Trophoblast cell (in vitro differentiated cells and primary cell): Measurements from ENCODE around the gene SHFL.

Source experiments
- DNase-seq, 2 donors: peaks; one replicate each; pipeline ENCODE4 v3.0.0-alpha.2; 2016
- H2AFZ ChIP-seq: 2 replicates; pipeline ENCODE4 v1.6.1; 2013; ENCODE audit warnings: low read length, moderate library complexity, mild to moderate bottlenecking; ENCODE audit not compliant: insufficient read depth, poor library complexity
- H2AK5ac ChIP-seq: 2 replicates; pipeline ENCODE4 v1.6.1; 2013; ENCODE audit warnings: mild to moderate bottlenecking, low read length
- H2BK120ac ChIP-seq: 2 replicates; pipeline ENCODE4 v1.6.1; 2013; ENCODE audit warnings: low read length, mild to moderate bottlenecking, moderate library complexity; ENCODE audit not compliant: insufficient read depth, poor library complexity
- H2BK12ac ChIP-seq: 2 replicates; pipeline ENCODE4 v1.6.1; 2013; ENCODE audit warnings: mild to moderate bottlenecking, low read length, moderate library complexity
- H2BK5ac ChIP-seq: 2 replicates; pipeline ENCODE4 v1.6.1; 2013; ENCODE audit warnings: low read length, low read depth, moderate library complexity, mild to moderate bottlenecking; ENCODE audit not compliant: poor library complexity
- H3K14ac ChIP-seq: 2 replicates; pipeline ENCODE4 v1.6.1; 2013; ENCODE audit warnings: mild to moderate bottlenecking, low read length
- H3K18ac ChIP-seq: 2 replicates; pipeline ENCODE4 v1.6.1; 2013; ENCODE audit warnings: mild to moderate bottlenecking, low read length
- H3K23ac ChIP-seq: 2 replicates; pipeline ENCODE4 v1.6.1; 2013; ENCODE audit warnings: low read length
- H3K27ac ChIP-seq: 2 replicates; pipeline ENCODE4 v1.5.1; 2013; ENCODE audit warnings: low read depth, mild to moderate bottlenecking, inconsistent platforms, low read length, moderate library complexity
- H3K27me3 ChIP-seq: 2 replicates; pipeline ENCODE4 v1.6.1; 2013; ENCODE audit warnings: inconsistent platforms, mild to moderate bottlenecking, low read length, moderate library complexity; ENCODE audit not compliant: insufficient read depth
- H3K36me3 ChIP-seq, 2 experiments: 1 replicate in 1 of 2; 2 replicates in 1 of 2; pipeline ENCODE4 v1.6.1; 2013; ENCODE audit warnings: low read length in 2 of 2, mild to moderate bottlenecking in 2 of 2, moderate library complexity in 1 of 2; ENCODE audit not compliant: insufficient read depth in 2 of 2, control insufficient read depth in 1 of 2
- H3K4ac ChIP-seq: 2 replicates; pipeline ENCODE4 v1.6.1; 2013; ENCODE audit warnings: low read depth, mild to moderate bottlenecking, low read length, moderate library complexity
- H3K4me1 ChIP-seq, 2 experiments: 1 replicate in 1 of 2; 2 replicates in 1 of 2; pipeline ENCODE4 v1.6.1; 2013; ENCODE audit warnings: low read length in 2 of 2, mild to moderate bottlenecking in 2 of 2, moderate library complexity in 1 of 2; ENCODE audit not compliant: insufficient read depth in 2 of 2, control insufficient read depth in 1 of 2
- H3K4me2 ChIP-seq: 2 replicates; pipeline ENCODE4 v1.6.1; 2013; ENCODE audit warnings: inconsistent platforms, mild to moderate bottlenecking, low read length, moderate library complexity
- H3K4me3 ChIP-seq: 2 replicates; pipeline ENCODE4 v1.5.1; 2013; ENCODE audit warnings: mild to moderate bottlenecking, low read depth, low read length, inconsistent platforms
- H3K79me1 ChIP-seq: one replicate; pipeline ENCODE4 v1.6.1; 2013; ENCODE audit warnings: low read length
- H3K79me2 ChIP-seq: 2 replicates; pipeline ENCODE4 v1.6.1; 2013; ENCODE audit warnings: low read length, mild to moderate bottlenecking; ENCODE audit not compliant: control insufficient read depth, insufficient read depth, poor library complexity
- H3K9ac ChIP-seq: 2 replicates; pipeline ENCODE4 v1.6.1; 2013; ENCODE audit warnings: mild to moderate bottlenecking, low read length
- H3K9me3 ChIP-seq: 2 replicates; pipeline ENCODE4 v1.6.1; 2013; ENCODE audit warnings: low read depth, mild to moderate bottlenecking, control low read depth, inconsistent platforms, low read length; ENCODE audit not compliant: insufficient read depth
- H4K12ac ChIP-seq: 2 replicates; pipeline ENCODE4 v1.6.1; 2013; ENCODE audit warnings: low read depth, mild to moderate bottlenecking, low read length, moderate library complexity
- H4K8ac ChIP-seq: 2 replicates; pipeline ENCODE4 v1.6.1; 2013; ENCODE audit warnings: low read depth, mild to moderate bottlenecking, low read length, moderate library complexity
- H4K91ac ChIP-seq: one replicate; pipeline ENCODE4 v1.6.1; 2013; ENCODE audit warnings: low read depth, mild to moderate bottlenecking, low read length, moderate library complexity
- WGBS: extraction: QIAGEN DNeasy Blood & Tissue Kit; methylation state at CpG from one replicate; pipeline ENCODE4 v1.1.7; 2013; ENCODE audit warnings: missing lambda C conversion rate; ENCODE audit not compliant: insufficient read length, insufficient coverage; ENCODE audit errors: extremely low coverage; 5-methylcytosine and 5-hydroxymethylcytosine counted together

SHFL gene

DNA sequence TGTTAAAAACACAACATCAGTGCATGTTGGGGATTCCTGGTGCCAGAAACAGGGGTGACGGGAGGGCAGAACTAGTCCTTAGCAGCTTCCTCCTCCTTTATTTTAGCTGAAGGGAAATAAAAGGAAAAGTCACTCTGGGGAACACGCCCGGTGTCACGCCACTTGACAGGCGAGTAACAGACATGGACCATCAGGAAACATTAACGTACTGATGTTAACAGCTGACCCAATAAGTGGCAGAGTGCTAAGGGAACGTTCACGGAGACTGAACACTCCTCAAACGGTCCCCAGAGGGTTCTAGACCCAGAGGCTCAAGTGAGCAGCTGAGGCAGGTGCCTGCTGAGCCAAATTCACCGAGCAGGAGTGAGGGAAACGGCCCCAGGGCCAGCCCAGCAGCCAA, 47.5 kb downstream of the SHFL start:
- no peak overlapping the region for H3K27ac ChIP-seq
- no peaks in the 10 kb centered on the region for H3K79me1 ChIP-seq
- no peak overlapping the region for H3K4me3 ChIP-seq
- H3K36me3 ChIP-seq = peaks cover 70 to 80% of the 10 kb centered on the region in 2 experiments
- H2AFZ ChIP-seq = no peak overlapping the region
- no peak overlapping the region for H4K91ac ChIP-seq
- no peak overlapping the region for H3K4ac ChIP-seq
- no peaks in the 10 kb centered on the region for H3K27me3 ChIP-seq
- no CpG with 5 or more reads among the region's 11 CpGs for WGBS
- no peak overlapping the region for H3K4me2 ChIP-seq
- H4K8ac ChIP-seq = no peak overlapping the region
- no peak overlapping the region for H2BK12ac ChIP-seq
- no peak overlapping the region for H2AK5ac ChIP-seq
- H3K9me3 ChIP-seq = no peaks in the 10 kb centered on the region
- no peaks in the 10 kb centered on the region for H3K4me1 ChIP-seq
- H3K9ac ChIP-seq = no peak overlapping the region
- DNase-seq = no peak
- H4K12ac ChIP-seq = no peak overlapping the region
- H3K79me2 ChIP-seq = no peaks in the 10 kb centered on the region
- no peak overlapping the region for H3K14ac ChIP-seq
- H3K23ac ChIP-seq = no peak overlapping the region
- no peak overlapping the region for H2BK5ac ChIP-seq
- H2BK120ac ChIP-seq = no peak overlapping the region
- H3K18ac ChIP-seq = no peak overlapping the region

DNA sequence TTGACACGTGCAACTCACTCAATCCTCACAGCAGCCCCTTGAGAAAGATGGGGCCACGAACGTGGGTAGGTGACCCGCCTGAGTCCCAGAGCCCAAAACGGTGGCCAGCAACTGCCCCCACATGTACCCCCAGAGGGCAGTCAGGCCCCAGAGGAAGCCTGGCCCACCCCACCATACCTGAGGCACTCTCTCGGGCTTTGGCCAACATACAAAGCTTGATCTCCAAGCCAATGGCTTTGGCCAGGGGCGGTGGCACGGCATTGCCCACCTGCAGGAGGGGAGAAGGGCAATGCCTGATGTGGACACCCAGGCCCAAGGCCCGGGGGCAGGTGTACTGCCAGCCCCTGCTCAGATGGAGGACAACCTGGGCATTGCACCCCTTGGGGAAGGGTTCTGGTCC, 47.9 kb downstream of the SHFL start:
- Histone ChIP-seq H4K91ac (no peak overlapping the region), H3K18ac (no peak overlapping the region), H3K4me1 (no peaks in the 10 kb centered on the region), H2AFZ (no peak overlapping the region), H4K8ac (no peak overlapping the region), H4K12ac (no peak overlapping the region), H3K9me3 (no peaks in the 10 kb centered on the region), H3K79me1 (no peaks in the 10 kb centered on the region), H3K23ac (no peak overlapping the region), H3K27ac (no peak overlapping the region), H3K9ac (no peak overlapping the region), H3K14ac (no peak overlapping the region), H2BK5ac (no peak overlapping the region), H3K4me3 (no peak overlapping the region), H3K4ac (no peak overlapping the region), H2AK5ac (no peak overlapping the region), H3K4me2 (no peak overlapping the region), H3K79me2 (no peaks in the 10 kb centered on the region), H2BK120ac (no peak overlapping the region), H2BK12ac (no peak overlapping the region), H3K36me3 (peaks cover 74 to 80% of the 10 kb centered on the region in 2 experiments), H3K27me3 (no peaks in the 10 kb centered on the region)
- no peak for DNase-seq
- no CpG with 5 or more reads among the region's 9 CpGs for WGBS

DNA sequence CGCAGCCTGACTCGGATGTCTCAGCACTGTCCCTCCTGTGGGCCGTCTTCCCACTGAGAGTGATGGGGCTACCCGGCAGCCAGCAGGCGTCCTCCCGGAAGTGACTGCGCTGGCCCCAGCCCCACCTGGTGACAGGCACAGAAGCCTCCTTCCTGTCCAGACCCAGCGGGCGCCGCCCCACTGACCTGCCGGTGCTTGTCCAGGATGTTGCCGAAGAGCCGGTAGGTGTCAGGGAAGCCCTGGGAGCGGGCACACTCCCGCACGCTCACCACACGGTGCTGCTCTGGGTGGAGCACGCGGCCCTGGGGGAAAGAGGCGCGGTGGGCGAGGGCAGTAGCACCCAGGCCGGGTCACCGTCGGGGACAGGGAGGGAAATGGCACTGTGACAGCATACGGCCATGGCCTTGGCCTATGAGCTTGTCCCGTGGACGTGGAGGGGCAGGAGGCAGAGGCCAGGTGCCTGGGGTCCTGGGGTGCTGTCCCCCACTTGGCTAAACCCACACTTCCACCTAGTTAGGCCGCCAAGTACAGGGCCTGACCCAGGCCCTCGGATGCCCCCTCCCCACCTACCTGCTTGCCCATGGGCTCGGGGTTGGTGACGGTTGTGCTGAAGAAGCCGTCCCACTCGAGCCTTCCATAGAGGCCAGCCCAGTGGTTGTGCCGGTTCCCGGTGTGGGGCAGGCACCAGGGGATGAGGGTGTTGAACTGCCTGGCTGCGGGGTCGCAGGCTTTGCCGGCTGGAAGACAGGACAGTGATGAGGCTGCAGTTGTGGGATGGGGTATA, 49.6 kb downstream of the SHFL start:
- H3K23ac ChIP-seq = no peak overlapping the region
- no peak overlapping the region for H3K9ac ChIP-seq
- no peak for DNase-seq
- no peak overlapping the region for H3K18ac ChIP-seq
- H4K8ac ChIP-seq = no peak overlapping the region
- no peak overlapping the region for H3K4me2 ChIP-seq
- H3K79me1 ChIP-seq = no peaks in the 10 kb centered on the region
- no peak overlapping the region for H4K12ac ChIP-seq
- peaks cover 83% of the 10 kb centered on the region in 2 experiments for H3K36me3 ChIP-seq
- no peak overlapping the region for H3K27ac ChIP-seq
- no peaks in the 10 kb centered on the region for H3K27me3 ChIP-seq
- H3K4me1 ChIP-seq = no peaks in the 10 kb centered on the region
- H2BK12ac ChIP-seq = no peak overlapping the region
- H3K4me3 ChIP-seq = no peak overlapping the region
- no peak overlapping the region for H2AK5ac ChIP-seq
- H3K79me2 ChIP-seq = no peaks in the 10 kb centered on the region
- no peak overlapping the region for H2AFZ ChIP-seq
- H3K14ac ChIP-seq = no peak overlapping the region
- no peak overlapping the region for H2BK120ac ChIP-seq
- no peak overlapping the region for H4K91ac ChIP-seq
- no peak overlapping the region for H2BK5ac ChIP-seq
- no CpG with 5 or more reads among the region's 39 CpGs for WGBS
- no peaks in the 10 kb centered on the region for H3K9me3 ChIP-seq
- H3K4ac ChIP-seq = no peak overlapping the region

DNA sequence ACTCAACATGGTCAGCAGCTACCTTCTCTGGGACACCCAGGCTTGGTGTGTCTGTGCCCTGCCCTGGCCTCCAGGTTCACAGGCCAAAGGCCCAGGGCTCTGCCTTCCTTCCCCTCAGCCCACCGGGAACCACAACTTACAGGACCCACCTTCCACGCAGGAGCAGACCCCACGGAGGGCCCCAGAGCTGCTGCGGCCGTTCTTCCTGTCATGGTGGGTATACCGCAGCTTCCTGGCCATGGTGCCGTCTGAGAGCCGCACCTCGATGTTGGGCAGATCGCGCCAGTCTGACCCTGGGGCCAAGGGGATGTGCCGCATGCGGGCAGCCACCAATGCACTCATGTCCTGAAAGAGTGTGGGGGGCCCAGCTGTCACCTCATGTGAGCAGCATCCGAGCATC, 50.8 kb downstream of the SHFL start:
- Histone ChIP-seq H3K4me2 (no peak overlapping the region), H4K91ac (no peak overlapping the region), H3K36me3 (peaks cover 87 to 90% of the 10 kb centered on the region in 2 experiments), H3K9me3 (no peaks in the 10 kb centered on the region), H4K8ac (no peak overlapping the region), H2BK5ac (no peak overlapping the region), H3K4me1 (no peaks in the 10 kb centered on the region), H3K4me3 (no peak overlapping the region), H2BK12ac (no peak overlapping the region), H3K14ac (no peak overlapping the region), H3K27me3 (no peaks in the 10 kb centered on the region), H3K4ac (no peak overlapping the region), H3K27ac (no peak overlapping the region), H2AK5ac (no peak overlapping the region), H2AFZ (no peak overlapping the region), H3K9ac (no peak overlapping the region), H3K79me1 (no peaks in the 10 kb centered on the region), H3K79me2 (no peaks in the 10 kb centered on the region), H3K23ac (no peak overlapping the region), H4K12ac (no peak overlapping the region), H3K18ac (no peak overlapping the region), H2BK120ac (no peak overlapping the region)
- WGBS = no CpG with 5 or more reads among the region's 14 CpGs
- no peak for DNase-seq
